Measurements from ENCODE around the gene IRF2BP1.

DNA sequence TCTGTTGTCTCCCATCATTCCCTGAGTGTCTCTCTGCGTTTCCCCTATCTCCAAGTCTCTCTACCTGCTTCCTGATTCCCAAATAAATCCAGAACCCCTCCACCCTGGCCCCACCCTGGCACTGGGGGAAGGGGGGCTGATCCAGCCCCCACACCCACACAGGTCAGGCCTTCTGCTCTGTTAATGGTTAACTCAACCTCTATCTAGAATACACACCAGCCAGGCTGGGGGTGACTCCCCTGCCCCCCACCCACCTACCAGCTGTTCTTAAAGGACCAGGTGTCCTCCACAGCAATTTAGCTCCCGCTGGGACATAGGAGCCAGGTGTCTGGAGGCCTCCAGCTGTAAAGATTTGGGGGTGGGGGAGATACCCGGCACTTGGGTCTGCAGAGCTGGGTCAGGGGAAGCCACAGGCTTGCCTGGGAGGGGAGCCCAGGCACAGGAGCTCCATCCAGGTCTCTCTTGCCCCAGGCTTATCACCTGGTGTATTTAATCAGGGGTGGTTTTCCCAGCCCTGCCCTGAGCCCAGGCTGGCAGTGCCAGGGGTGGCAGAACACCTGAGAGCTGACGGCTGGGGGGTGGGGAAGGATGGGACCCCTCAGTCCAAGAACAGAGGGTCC lies 3.9 kb downstream of the IRF2BP1 start:
- TF ChIP-seq POLR2A (IDR thresholded peaks at IDR 0.05; ENCODE audit: low read length) = no peak
- no peak for TF ChIP-seq GATA1 (IDR thresholded peaks at IDR 0.05; ENCODE audit: low read depth, low read length)

All from erythroblast (primary cell).